Uterus (tissue), 2 donors: Measurements from ENCODE around the gene CC2D2B.

Experiments used
- POLR2A ChIP-seq, 2 donors: fragments of 450-650 bp; IDR thresholded peaks; one replicate each; pipeline ENCODE4 v1.6.1; 2016; ENCODE audit warnings: antibody characterized with exemption in 2 of 2, mild to moderate bottlenecking in 1 of 2, moderate library complexity in 1 of 2
- TF ChIP-seq, protein P1 (sequence below), 4 experiments: fragments of 200-600 bp in 2 of 4; fragments of 450-650 bp in 2 of 4; sonication (generic) in 2 of 4; IDR thresholded peaks; one replicate each; pipeline ENCODE4 v1.5.1; 2016 to 2019; ENCODE audit warnings: antibody characterized with exemption in 4 of 4, mild to moderate bottlenecking in 2 of 4, moderate library complexity in 1 of 4

DNA sequence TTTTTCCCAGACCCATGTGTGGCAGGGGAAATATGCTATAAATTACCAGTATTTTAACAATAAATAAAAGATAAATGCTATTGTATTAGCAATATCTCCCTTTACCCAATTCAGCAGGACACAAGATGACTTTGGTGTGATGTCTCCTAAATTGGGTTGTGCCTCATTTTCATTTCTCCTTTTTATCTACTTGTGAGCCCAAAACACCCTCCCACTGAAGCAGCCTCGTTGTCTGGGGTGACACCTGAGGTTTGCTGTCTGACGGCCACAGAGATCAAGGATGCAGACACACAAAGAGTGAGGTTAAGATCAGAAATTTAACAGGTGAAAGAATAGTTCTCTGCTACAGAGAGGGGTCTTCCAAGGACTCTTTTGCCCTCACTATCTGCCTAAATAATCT lies 27.1 kb upstream of the CC2D2B start:
- TF ChIP-seq, protein P1, sequence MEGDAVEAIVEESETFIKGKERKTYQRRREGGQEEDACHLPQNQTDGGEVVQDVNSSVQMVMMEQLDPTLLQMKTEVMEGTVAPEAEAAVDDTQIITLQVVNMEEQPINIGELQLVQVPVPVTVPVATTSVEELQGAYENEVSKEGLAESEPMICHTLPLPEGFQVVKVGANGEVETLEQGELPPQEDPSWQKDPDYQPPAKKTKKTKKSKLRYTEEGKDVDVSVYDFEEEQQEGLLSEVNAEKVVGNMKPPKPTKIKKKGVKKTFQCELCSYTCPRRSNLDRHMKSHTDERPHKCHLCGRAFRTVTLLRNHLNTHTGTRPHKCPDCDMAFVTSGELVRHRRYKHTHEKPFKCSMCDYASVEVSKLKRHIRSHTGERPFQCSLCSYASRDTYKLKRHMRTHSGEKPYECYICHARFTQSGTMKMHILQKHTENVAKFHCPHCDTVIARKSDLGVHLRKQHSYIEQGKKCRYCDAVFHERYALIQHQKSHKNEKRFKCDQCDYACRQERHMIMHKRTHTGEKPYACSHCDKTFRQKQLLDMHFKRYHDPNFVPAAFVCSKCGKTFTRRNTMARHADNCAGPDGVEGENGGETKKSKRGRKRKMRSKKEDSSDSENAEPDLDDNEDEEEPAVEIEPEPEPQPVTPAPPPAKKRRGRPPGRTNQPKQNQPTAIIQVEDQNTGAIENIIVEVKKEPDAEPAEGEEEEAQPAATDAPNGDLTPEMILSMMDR (IDR thresholded peaks at IDR 0.05), result no peak
- TF ChIP-seq POLR2A (IDR thresholded peaks at IDR 0.05), result no peak
